ENCODE data around the gene UGT1A4.
"Not testable (repeated sequence)": the region's sequence is repeated elsewhere in the genome, so short reads cannot be mapped to it uniquely, and the experiment has no call there.

Gene UGT1A4

GRCh38 chr2:233751212-233752009 is 32.9 kb downstream of the UGT1A4 start:
- not testable (repeated sequence) for DNase-seq

DNA sequence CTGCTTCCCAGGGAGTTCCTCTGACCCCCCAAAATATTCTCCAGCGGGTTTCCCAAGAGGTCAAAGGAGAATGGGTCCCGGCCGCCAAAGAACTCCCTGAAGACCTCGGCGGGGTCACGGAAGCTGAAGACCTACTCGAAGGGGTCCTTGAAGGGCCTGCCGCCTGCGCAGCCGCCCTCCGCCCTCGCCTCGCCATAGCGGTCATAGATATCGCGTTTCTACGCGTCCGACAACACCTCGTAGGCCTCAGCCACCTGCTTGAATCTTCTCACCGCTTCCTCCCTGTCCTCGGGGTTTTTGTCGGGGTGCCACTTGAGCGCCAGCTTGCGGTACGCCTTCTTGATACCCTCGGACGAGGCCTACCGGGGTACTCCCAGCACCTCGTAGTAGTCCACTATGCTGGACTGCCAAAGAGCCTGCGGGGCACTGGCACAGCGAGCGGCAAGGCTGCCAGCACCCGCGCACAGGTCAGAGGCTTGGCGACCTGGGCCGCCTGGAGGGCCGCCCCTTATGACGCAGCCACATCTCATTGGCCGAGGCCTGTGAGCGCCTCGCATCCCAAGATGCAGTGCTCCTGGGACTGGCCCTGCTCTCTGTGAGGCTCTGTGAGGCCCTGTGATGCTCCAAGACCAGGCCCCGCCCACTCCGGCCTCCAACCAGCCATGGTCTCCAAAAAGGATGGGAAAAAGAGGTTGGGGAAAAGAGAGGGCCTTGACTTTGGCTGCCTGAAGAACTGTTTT is 36.5 kb downstream of the UGT1A4 start:
- DNase-seq: no peak

DNA sequence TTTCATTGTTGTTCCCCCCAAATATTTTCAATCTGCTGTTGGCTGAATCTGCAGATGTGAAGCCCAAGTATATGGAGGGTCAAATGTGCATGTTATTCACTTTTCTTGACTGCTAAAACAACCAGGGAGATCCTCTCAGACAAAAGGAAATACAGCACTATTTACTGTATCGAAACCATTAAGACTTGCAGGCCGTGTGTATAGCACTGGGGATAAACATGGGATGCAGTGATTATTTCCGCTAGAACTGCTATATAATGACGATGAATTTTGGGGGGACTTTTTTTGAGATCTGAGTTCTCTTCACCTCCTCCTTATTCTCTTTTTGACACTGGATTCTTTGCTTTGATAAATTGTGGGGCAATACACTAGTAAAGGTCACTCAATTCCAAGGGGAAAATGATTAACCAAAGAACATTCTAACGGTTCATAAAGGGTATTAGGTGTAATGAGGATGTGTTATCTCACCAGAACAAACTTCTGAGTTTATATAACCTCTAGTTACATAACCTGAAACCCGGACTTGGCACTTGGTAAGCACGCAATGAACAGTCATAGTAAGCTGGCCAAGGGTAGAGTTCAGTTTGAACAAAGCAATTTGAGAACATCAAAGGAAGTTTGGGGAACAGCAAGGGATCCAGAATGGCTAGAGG is 38.0 kb downstream of the UGT1A4 start:
- DNase-seq: no peak

- no peak for DNase-seq
These were observed 39.6 kb downstream of the UGT1A4 start for GRCh38 chr2:233758141-233758540.

GRCh38 chr2:233758849-233759248 is 40.3 kb downstream of the UGT1A4 start:
- DNase-seq: no peak

DNA sequence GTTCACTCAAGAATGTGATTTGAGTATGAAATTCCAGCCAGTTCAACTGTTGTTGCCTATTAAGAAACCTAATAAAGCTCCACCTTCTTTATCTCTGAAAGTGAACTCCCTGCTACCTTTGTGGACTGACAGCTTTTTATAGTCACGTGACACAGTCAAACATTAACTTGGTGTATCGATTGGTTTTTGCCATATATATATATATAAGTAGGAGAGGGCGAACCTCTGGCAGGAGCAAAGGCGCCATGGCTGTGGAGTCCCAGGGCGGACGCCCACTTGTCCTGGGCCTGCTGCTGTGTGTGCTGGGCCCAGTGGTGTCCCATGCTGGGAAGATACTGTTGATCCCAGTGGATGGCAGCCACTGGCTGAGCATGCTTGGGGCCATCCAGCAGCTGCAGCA is 41.5 kb downstream of the UGT1A4 start, which contains the start of gene UGT1A1:
Gene UGT1A1, plus strand, starts transcription at position 228 of the 400 bp plus-strand sequence. Its CDS starts 18 bp downstream, at position 246.
- no peak for DNase-seq

GRCh38 chr2:233761040-233761769 is 42.7 kb downstream of the UGT1A4 start:
- no peak for DNase-seq

DNA sequence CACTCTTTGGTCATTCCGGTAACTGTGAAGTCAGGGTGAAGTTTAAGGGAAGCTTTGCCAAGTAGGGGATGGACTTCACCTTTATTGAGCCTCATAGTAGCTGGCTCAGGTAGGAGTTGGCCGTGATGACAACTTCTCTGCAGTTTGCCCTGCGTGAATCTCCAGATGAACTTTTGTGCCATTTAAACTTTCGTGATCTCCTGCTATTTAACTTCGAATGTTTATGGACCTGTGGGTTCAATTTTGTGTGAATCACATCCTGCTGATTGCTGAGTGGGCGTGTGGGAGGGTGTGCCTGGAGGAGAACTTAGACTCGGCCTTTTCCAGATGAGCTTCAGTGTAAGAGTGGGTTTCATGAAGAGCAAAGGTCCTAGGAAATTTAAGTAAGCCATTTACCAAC is 45.7 kb downstream of the UGT1A4 start:
- DNase-seq: no peak

- DNase-seq: no peak
These were observed 46.2 kb downstream of the UGT1A4 start for GRCh38 chr2:233764761-233765160.

GRCh38 chr2:233766416-233766815 is 47.9 kb downstream of the UGT1A4 start:
- no peak for DNase-seq

GRCh38 chr2:233768076-233768475 is 49.5 kb downstream of the UGT1A4 start:
- no peak for DNase-seq

GRCh38 chr2:233769260-233769659 is 50.7 kb downstream of the UGT1A4 start:
- no peak for DNase-seq

DNA sequence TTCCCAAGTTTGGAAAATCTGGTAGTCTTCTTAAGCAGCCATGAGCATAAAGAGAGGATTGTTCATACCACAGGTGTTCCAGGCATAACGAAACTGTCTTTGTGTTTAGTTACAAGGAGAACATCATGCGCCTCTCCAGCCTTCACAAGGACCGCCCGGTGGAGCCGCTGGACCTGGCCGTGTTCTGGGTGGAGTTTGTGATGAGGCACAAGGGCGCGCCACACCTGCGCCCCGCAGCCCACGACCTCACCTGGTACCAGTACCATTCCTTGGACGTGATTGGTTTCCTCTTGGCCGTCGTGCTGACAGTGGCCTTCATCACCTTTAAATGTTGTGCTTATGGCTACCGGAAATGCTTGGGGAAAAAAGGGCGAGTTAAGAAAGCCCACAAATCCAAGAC is 53.6 kb downstream of the UGT1A4 start:
- no peak for DNase-seq

GRCh38 chr2:233772583-233772982 is 54.0 kb downstream of the UGT1A4 start:
- no peak for DNase-seq

DNA sequence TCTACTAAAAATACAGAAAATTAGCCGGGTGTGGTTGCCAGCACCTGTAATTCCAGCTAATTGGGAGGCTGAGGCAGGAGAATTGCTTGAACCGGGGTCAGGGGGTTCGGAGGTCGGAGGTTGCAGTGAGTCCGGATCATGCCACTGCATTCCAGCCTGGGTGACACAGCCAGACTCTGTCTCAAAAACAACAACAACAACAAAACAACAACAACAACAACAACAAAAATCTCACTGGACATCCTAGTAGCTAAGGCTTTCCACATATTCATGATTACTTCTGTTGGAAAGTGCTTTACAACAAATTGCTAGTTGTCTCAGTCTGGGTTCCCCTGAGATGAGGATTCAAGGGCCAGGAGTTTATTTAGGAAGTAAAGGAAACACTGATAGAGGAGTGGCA is 55.3 kb downstream of the UGT1A4 start:
- no peak for DNase-seq

- DNase-seq: no peak
These were observed 56.9 kb downstream of the UGT1A4 start for GRCh38 chr2:233775414-233775813.

DNA sequence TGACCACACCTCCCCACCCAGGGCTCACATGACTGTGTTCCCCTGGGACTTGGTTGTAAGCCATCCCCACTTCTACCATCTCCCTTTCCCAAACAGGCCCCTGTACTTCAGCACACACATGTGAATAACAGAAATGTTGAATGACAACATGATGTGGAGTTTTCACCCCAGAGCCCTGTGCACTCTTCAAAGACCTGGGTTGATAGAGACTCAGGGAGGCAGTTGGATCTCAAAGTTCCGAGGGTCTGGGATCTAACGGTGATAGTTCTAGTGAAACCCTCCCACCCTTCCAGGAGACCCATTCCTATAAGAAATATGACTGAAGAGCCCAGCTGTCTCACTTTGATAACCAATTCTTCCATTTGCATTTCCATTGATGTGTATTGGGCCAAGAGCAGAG is 59.5 kb downstream of the UGT1A4 start, which contains the start of gene MROH2A:
Gene MROH2A, plus strand, starts transcription at position 301 of the 400 bp plus-strand sequence. CDS start 1,029 bp downstream, outside the sequence.
- no peak for DNase-seq

DNA sequence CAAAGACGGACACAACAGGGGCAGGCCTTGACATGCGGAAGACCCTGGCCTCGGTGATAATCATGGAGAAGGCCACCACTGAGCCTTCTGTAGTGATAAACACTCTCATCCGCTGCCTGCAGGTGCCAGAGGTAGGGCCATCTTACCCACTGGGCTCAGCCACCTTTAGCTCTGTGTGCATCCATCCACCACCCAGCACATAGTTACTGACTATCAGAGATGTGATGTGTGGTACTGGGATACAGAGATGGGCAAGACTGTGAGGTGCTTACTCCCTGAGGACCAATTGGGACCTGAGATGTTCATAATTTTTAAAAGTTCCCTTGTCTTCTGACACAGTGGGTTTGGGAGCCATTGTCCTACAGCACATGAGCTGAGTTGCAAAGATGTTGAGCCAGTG is 61.2 kb downstream of the UGT1A4 start:
- no peak for DNase-seq

DNA sequence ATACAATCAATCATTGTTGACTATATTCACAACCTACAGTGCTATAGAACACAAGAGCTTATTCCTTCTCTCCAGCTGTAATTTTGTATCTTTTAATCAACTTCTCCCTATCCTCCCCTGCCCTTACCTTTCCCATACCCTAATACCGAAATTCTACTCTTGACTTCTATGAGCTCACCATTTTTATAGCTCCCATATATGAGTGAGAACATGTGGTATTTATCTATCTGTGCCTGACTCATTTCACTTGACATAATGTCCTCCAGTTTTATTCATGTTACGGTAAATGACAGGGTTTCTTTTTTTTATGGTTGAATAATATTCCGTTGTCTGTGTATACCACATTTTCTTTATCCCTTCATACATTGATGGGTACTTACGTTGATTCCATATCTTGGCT is 62.2 kb downstream of the UGT1A4 start:
- no peak for DNase-seq

DNA sequence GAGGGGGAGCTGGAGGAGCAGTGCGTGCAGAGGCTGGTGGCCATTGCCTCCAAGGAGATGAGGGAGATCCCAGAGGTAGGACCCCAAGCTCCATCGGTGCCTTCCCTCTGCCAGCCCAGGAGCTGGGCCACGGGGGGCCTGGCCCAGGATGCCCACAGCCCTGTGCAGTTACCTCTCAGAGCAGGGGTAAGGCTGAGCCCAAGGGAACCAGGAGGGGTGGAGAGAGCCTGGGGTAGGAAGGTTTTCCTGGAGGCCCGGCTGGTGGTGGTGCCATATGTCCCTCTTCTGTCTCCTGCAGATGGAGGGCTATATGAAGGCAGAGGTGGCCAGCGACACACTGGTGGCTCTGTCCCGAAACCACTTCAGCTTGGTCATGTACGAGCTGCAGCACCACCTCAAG is 71.0 kb downstream of the UGT1A4 start:
- DNase-seq: no peak

DNA sequence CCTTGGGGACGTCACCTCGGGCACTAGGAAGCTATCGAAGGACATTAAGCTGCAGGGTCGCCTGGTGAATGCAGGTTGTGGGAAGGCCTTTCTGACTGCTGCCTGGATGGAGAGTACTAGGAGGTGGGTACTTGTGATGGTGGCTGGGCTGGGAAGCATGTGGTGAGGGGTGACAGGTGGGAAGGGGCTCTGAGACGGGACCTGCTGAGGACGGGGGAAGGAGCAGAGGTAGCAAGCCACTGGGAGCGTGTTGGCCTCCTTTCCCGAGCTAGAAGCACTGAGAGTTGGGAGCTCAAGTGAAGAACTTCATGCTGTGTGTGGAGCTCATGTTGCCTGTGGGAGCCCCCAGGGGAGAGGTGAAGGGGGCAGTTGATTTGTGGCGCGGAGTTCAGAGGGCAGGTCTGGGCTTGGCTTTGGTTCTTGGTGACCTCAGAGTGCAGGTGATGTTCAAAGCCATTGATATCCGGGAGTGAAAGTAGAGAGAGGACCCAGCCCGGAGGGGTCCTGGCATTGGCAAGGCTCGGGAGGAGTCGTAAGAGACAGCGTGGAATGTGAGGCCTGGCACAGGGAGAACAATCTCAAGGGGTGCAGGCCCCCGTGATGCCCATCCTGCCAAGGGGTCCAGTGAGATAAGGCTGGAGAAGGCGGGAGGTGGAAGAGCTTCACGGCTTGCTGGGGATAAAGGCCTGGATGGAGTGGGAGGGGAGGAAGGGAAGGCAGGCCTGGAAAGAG is 72.8 kb downstream of the UGT1A4 start:
- no peak for DNase-seq

- DNase-seq: no peak
These were observed 73.4 kb downstream of the UGT1A4 start for GRCh38 chr2:233791883-233792329.

Measured in bone marrow (tissue), 2 donors.